HEK293 (cell line): ENCODE data around the gene THBS1.

Experiments used
- CTCF ChIA-PET: fragments of 350-600 bp; formaldehyde crosslinking; extraction: SDS; loops from one replicate; lab custom pipeline; 2021; ENCODE audit warnings: antibody characterized with exemption; lab: Yijun Ruan, JAX
- POLR2A ChIA-PET: fragments of 300-600 bp; formaldehyde crosslinking; extraction: SDS; loops from one replicate; lab custom pipeline; 2020; ENCODE audit warnings: antibody characterized with exemption, inconsistent platforms; lab: Yijun Ruan, JAX
- H3K27ac ChIP-seq: fragments of 200-500 bp; sonication (Bioruptor generic); 2 replicates; pipeline ENCODE4 v1.5.1; 2014; ENCODE audit warnings: low read depth, low read length, control low read depth, inconsistent platforms; ENCODE audit errors: extremely low read depth
- H3K36me3 ChIP-seq, 2 experiments: fragments of 200-500 bp in 1 of 2; sonication (Bioruptor generic) in 1 of 2; 1 replicate in 1 of 2; 2 replicates in 1 of 2; pipeline ENCODE4 v1.5.1; 2014 to 2017; ENCODE audit warnings: inconsistent platforms in 2 of 2, low read length in 2 of 2; ENCODE audit not compliant: control insufficient read depth in 2 of 2, insufficient read depth in 1 of 2
- H3K4me1 ChIP-seq: fragments of 200-500 bp; sonication (Bioruptor generic); 2 replicates; pipeline ENCODE4 v1.5.1; 2014; ENCODE audit warnings: mild to moderate bottlenecking, low read length, inconsistent platforms; ENCODE audit not compliant: control insufficient read depth, insufficient read depth
- H3K4me3 ChIP-seq: 2 replicates; pipeline ENCODE4 v1.5.1; 2011; ENCODE audit warnings: low read depth, mild to moderate bottlenecking, control low read depth, low read length, moderate library complexity
- H3K9me3 ChIP-seq: fragments of 200-500 bp; sonication (Bioruptor generic); 2 replicates; pipeline ENCODE4 v1.5.1; 2014; ENCODE audit warnings: low read depth, low read length, inconsistent platforms; ENCODE audit not compliant: control insufficient read depth, insufficient read depth
- EGR2 ChIP-seq: fragments of 450-650 bp; formaldehyde crosslinking; IDR thresholded peaks from 2 replicates; pipeline ENCODE4 v1.5.1; 2016; ENCODE audit warnings: low read depth, missing biosample characterization, missing genetic modification characterization
- GLIS1 ChIP-seq: fragments of 450-650 bp; formaldehyde crosslinking; IDR thresholded peaks from 2 replicates; pipeline ENCODE4 v1.5.1; 2016; ENCODE audit warnings: missing biosample characterization, missing genetic modification characterization
- KLF16 ChIP-seq: fragments of 450-650 bp; formaldehyde crosslinking; IDR thresholded peaks from 2 replicates; pipeline ENCODE4 v1.5.1; 2017; ENCODE audit warnings: missing biosample characterization, missing genetic modification characterization
- PRDM10 ChIP-seq: fragments of 450-650 bp; formaldehyde crosslinking; IDR thresholded peaks from 2 replicates; pipeline ENCODE4 v1.5.1; 2016; ENCODE audit warnings: missing biosample characterization, missing genetic modification characterization
- SETDB1 ChIP-seq: IDR thresholded peaks from one replicate; pipeline ENCODE4 v1.6.1; 2017; ENCODE audit warnings: mild to moderate bottlenecking, low read length, moderate library complexity, mixed read lengths; ENCODE audit not compliant: insufficient read length
- ZFP37 ChIP-seq: fragments of 450-650 bp; formaldehyde crosslinking; IDR thresholded peaks from 2 replicates; pipeline ENCODE4 v1.5.1; 2016; ENCODE audit warnings: missing biosample characterization, missing genetic modification characterization
- ZNF16 ChIP-seq: fragments of 450-650 bp; formaldehyde crosslinking; IDR thresholded peaks from 2 replicates; pipeline ENCODE4 v1.5.1; 2016; ENCODE audit warnings: low read depth, missing biosample characterization, missing genetic modification characterization
- ZNF341 ChIP-seq: fragments of 450-650 bp; formaldehyde crosslinking; IDR thresholded peaks from 2 replicates; pipeline ENCODE4; 2016; ENCODE audit warnings: low read depth, missing biosample characterization, missing genetic modification characterization
- ZNF366 ChIP-seq: fragments of 450-650 bp; formaldehyde crosslinking; conservative IDR thresholded peaks from 2 replicates; pipeline ENCODE4 v1.5.1; 2016; ENCODE audit warnings: missing biosample characterization, missing genetic modification characterization
- ZNF37A ChIP-seq: fragments of 450-650 bp; IDR thresholded peaks from 2 replicates; pipeline ENCODE4 v1.5.1; 2018; ENCODE audit warnings: missing biosample characterization, missing genetic modification characterization
- ZNF501 ChIP-seq: fragments of 450-650 bp; formaldehyde crosslinking; IDR thresholded peaks from 2 replicates; pipeline ENCODE4 v1.5.1; 2016; ENCODE audit warnings: missing biosample characterization, missing genetic modification characterization
- ZNF610 ChIP-seq: fragments of 450-650 bp; formaldehyde crosslinking; IDR thresholded peaks from 2 replicates; pipeline ENCODE4 v1.5.1; 2016; ENCODE audit warnings: missing biosample characterization, missing genetic modification characterization, borderline replicate concordance
- ZNF76 ChIP-seq: fragments of 450-650 bp; formaldehyde crosslinking; IDR thresholded peaks from 2 replicates; pipeline ENCODE4; 2016; ENCODE audit warnings: low read depth, missing biosample characterization, missing genetic modification characterization, borderline replicate concordance
- ZSCAN30 ChIP-seq: fragments of 450-650 bp; IDR thresholded peaks from 2 replicates; pipeline ENCODE4 v1.5.1; 2018; ENCODE audit warnings: missing biosample characterization, mild to moderate bottlenecking, missing genetic modification characterization, moderate library complexity
- ZSCAN5A ChIP-seq: fragments of 450-650 bp; formaldehyde crosslinking; IDR thresholded peaks from 2 replicates; pipeline ENCODE4 v1.5.1; 2016; ENCODE audit warnings: missing biosample characterization, missing genetic modification characterization
- TF ChIP-seq, protein P1 (sequence below): fragments of 450-650 bp; formaldehyde crosslinking; conservative IDR thresholded peaks from 2 replicates; pipeline ENCODE4 v1.5.1; 2016; ENCODE audit warnings: low read depth, missing biosample characterization, missing genetic modification characterization
- TF ChIP-seq, protein P2 (sequence below): fragments of 450-650 bp; formaldehyde crosslinking; IDR thresholded peaks from 2 replicates; pipeline ENCODE4 v1.5.1; 2016; ENCODE audit warnings: missing biosample characterization, missing genetic modification characterization
- TF ChIP-seq, protein P3 (sequence below): fragments of 450-650 bp; formaldehyde crosslinking; IDR thresholded peaks from 2 replicates; pipeline ENCODE4 v1.5.1; 2016; ENCODE audit warnings: missing biosample characterization, missing genetic modification characterization, borderline replicate concordance

The THBS1 gene

GRCh38 chr15:39628546-39629257 is 47.8 kb downstream of the THBS1 start:
- Histone ChIP-seq H3K4me1 (no peaks in the 10 kb centered on the region), H3K27ac (no peak overlapping the region), H3K36me3 (no peaks in the 10 kb centered on the region), H3K4me3 (no peak overlapping the region), H3K9me3 (no peaks in the 10 kb centered on the region)
- POLR2A ChIA-PET: no interaction called here
- CTCF ChIA-PET: no interaction called here
- no peak for TF ChIP-seq EGR2 (tag by site-specific recombination)
- no peak for TF ChIP-seq ZNF37A (tag by site-specific recombination)
- TF ChIP-seq, protein P1, sequence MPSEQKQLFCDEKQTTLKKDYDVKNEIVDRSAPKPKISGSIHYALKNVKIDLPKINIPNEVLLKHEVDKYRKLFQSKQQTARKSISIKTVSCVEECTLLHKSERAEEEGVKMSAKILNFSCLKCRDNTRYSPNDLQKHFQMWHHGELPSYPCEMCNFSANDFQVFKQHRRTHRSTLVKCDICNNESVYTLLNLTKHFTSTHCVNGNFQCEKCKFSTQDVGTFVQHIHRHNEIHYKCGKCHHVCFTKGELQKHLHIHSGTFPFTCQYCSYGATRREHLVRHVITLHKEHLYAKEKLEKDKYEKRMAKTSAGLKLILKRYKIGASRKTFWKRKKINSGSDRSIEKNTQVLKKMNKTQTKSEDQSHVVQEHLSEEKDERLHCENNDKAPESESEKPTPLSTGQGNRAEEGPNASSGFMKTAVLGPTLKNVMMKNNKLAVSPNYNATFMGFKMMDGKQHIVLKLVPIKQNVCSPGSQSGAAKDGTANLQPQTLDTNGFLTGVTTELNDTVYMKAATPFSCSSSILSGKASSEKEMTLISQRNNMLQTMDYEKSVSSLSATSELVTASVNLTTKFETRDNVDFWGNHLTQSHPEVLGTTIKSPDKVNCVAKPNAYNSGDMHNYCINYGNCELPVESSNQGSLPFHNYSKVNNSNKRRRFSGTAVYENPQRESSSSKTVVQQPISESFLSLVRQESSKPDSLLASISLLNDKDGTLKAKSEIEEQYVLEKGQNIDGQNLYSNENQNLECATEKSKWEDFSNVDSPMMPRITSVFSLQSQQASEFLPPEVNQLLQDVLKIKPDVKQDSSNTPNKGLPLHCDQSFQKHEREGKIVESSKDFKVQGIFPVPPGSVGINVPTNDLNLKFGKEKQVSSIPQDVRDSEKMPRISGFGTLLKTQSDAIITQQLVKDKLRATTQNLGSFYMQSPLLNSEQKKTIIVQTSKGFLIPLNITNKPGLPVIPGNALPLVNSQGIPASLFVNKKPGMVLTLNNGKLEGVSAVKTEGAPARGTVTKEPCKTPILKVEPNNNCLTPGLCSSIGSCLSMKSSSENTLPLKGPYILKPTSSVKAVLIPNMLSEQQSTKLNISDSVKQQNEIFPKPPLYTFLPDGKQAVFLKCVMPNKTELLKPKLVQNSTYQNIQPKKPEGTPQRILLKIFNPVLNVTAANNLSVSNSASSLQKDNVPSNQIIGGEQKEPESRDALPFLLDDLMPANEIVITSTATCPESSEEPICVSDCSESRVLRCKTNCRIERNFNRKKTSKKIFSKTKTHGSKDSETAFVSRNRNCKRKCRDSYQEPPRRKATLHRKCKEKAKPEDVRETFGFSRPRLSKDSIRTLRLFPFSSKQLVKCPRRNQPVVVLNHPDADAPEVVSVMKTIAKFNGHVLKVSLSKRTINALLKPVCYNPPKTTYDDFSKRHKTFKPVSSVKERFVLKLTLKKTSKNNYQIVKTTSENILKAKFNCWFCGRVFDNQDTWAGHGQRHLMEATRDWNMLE: no peak
- TF ChIP-seq ZNF16: no peak
- no peak for TF ChIP-seq ZNF341 (tag by site-specific recombination)
- no peak for TF ChIP-seq ZSCAN30
- no peak for TF ChIP-seq GLIS1 (tag by site-specific recombination)
- TF ChIP-seq KLF16: no peak
- TF ChIP-seq ZNF501 (tag by site-specific recombination): no peak
- no peak for TF ChIP-seq ZSCAN5A (tag by site-specific recombination)
- TF ChIP-seq, protein P2, sequence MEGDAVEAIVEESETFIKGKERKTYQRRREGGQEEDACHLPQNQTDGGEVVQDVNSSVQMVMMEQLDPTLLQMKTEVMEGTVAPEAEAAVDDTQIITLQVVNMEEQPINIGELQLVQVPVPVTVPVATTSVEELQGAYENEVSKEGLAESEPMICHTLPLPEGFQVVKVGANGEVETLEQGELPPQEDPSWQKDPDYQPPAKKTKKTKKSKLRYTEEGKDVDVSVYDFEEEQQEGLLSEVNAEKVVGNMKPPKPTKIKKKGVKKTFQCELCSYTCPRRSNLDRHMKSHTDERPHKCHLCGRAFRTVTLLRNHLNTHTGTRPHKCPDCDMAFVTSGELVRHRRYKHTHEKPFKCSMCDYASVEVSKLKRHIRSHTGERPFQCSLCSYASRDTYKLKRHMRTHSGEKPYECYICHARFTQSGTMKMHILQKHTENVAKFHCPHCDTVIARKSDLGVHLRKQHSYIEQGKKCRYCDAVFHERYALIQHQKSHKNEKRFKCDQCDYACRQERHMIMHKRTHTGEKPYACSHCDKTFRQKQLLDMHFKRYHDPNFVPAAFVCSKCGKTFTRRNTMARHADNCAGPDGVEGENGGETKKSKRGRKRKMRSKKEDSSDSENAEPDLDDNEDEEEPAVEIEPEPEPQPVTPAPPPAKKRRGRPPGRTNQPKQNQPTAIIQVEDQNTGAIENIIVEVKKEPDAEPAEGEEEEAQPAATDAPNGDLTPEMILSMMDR: no peak
- TF ChIP-seq ZNF610 (tag by site-specific recombination): no peak
- TF ChIP-seq, protein P3, sequence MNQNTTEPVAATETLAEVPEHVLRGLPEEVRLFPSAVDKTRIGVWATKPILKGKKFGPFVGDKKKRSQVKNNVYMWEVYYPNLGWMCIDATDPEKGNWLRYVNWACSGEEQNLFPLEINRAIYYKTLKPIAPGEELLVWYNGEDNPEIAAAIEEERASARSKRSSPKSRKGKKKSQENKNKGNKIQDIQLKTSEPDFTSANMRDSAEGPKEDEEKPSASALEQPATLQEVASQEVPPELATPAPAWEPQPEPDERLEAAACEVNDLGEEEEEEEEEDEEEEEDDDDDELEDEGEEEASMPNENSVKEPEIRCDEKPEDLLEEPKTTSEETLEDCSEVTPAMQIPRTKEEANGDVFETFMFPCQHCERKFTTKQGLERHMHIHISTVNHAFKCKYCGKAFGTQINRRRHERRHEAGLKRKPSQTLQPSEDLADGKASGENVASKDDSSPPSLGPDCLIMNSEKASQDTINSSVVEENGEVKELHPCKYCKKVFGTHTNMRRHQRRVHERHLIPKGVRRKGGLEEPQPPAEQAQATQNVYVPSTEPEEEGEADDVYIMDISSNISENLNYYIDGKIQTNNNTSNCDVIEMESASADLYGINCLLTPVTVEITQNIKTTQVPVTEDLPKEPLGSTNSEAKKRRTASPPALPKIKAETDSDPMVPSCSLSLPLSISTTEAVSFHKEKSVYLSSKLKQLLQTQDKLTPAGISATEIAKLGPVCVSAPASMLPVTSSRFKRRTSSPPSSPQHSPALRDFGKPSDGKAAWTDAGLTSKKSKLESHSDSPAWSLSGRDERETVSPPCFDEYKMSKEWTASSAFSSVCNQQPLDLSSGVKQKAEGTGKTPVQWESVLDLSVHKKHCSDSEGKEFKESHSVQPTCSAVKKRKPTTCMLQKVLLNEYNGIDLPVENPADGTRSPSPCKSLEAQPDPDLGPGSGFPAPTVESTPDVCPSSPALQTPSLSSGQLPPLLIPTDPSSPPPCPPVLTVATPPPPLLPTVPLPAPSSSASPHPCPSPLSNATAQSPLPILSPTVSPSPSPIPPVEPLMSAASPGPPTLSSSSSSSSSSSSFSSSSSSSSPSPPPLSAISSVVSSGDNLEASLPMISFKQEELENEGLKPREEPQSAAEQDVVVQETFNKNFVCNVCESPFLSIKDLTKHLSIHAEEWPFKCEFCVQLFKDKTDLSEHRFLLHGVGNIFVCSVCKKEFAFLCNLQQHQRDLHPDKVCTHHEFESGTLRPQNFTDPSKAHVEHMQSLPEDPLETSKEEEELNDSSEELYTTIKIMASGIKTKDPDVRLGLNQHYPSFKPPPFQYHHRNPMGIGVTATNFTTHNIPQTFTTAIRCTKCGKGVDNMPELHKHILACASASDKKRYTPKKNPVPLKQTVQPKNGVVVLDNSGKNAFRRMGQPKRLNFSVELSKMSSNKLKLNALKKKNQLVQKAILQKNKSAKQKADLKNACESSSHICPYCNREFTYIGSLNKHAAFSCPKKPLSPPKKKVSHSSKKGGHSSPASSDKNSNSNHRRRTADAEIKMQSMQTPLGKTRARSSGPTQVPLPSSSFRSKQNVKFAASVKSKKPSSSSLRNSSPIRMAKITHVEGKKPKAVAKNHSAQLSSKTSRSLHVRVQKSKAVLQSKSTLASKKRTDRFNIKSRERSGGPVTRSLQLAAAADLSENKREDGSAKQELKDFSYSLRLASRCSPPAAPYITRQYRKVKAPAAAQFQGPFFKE (tag by site-specific recombination): no peak
- no peak for TF ChIP-seq SETDB1
- no peak for TF ChIP-seq ZFP37 (tag by site-specific recombination)
- no peak for TF ChIP-seq ZNF76 (tag by site-specific recombination)
- TF ChIP-seq ZNF366 (tag by site-specific recombination): no peak
- no peak for TF ChIP-seq PRDM10 (tag by site-specific recombination)
